Occipital lobe (tissue), 2 donors: Measurements from ENCODE around the gene HOOK2. TPM values are rescaled to one million over a fixed set of nuclear protein-coding genes. Genes with fewer than 3 reads are reported as not detected.

Experiments
- DNase-seq: peaks from one replicate; lab custom pipeline; 2025; lab: John Stamatoyannopoulos, UW
- total RNA-seq: library from RNA; depleted of rRNA; stranded (reverse); fragments of >200 nt; gene quantifications from one replicate; pipeline ENCODE4 v1.2.3, GENCODE V29; 2014

HOOK2 gene
- total RNA-seq, 1 donor from 2014 or later, result 20.3 TPM

DNA sequence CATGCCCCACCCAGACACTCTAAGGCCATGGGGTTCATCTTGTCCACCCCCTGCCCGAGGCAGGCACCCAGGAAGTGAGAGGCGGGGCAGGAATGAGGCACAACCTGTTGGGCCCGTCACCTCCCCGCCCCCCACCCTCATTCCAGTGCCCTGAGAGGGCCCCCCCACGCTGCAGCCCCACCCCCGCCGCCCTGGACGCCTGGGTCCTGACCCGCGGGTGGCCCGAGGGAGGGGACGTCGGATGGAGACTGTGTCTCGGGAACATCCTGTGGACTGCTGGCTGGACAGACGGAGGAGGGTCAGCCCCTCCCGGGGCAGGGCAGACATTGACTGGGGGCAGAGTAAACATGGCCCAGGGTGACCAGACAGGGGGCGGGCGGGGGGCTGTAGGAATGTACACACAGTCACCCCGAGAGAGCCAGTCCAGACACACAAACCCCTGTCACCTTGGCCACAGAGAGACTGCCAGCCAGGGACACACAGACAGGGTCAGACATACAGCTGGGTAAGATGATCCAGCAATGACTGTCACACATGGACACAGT is 8.6 kb upstream of the HOOK2 start:
- no peak for DNase-seq

- DNase-seq, result no peak
Measured at GRCh38 chr19:12783291-12783848, 8.0 kb upstream of the HOOK2 start.

DNA sequence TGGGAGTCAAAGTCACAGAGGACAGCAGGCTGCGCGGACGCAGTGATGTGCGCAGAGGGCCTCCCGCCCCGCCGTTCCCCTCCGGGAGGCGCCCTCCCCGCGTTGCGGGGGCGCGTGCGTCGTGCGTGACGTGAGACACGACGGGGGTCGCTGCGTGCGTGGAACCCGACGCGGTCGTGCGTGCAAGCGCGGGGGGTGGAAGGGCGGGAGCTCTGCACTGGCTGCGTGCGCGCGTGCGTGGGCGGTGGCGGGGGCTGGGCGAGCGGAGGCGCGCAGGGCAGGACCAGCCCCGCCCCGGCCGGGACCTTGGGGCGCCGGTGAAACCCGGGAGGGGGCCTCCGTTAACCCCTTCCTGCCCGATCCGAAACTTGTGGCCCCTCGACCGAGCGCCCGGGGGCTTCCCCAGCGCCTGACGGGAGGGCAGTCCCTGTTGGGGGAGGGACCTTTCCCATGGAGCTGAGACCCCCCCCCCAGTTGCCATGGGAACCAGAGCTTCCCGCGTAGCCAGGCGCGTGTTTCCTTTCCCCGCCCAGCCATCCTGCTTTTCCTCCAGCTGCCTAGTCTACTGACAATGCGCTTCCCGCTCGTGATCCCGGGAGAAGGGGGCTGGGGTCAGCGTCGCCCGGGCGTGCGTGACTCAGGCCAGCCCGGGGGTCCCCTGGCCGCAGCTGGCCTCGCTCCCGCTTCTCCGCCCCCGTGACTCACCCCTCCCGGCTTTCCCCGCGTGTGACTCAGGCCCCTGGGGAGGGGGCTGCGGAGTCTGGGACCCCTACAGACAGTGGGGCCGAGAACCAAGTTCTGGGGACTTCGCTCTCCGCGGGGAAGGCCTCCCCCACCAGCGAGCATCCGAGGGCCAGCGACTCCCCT is 7.3 kb upstream of the HOOK2 start:
- DNase-seq, result peak; percentile 89

GRCh38 chr19:12782174-12782423 is 6.7 kb upstream of the HOOK2 start:
- DNase-seq, result no peak

- DNase-seq, result no peak
Measured at GRCh38 chr19:12779162-12779993, 4.0 kb upstream of the HOOK2 start.

DNA sequence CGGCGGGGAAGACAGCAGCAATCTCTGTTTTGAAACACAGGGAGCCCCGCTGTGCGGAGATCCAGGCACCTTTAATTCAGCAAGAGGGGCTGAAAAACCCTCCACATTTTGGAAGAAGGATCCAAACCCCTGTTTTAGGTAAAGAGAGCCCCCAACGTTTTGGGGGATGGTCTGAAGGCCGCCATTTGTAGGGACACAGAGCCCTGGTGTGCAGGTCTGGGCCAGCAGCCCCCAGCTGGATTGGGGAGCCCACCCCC is 3.5 kb upstream of the HOOK2 start:
- DNase-seq, result no peak

DNA sequence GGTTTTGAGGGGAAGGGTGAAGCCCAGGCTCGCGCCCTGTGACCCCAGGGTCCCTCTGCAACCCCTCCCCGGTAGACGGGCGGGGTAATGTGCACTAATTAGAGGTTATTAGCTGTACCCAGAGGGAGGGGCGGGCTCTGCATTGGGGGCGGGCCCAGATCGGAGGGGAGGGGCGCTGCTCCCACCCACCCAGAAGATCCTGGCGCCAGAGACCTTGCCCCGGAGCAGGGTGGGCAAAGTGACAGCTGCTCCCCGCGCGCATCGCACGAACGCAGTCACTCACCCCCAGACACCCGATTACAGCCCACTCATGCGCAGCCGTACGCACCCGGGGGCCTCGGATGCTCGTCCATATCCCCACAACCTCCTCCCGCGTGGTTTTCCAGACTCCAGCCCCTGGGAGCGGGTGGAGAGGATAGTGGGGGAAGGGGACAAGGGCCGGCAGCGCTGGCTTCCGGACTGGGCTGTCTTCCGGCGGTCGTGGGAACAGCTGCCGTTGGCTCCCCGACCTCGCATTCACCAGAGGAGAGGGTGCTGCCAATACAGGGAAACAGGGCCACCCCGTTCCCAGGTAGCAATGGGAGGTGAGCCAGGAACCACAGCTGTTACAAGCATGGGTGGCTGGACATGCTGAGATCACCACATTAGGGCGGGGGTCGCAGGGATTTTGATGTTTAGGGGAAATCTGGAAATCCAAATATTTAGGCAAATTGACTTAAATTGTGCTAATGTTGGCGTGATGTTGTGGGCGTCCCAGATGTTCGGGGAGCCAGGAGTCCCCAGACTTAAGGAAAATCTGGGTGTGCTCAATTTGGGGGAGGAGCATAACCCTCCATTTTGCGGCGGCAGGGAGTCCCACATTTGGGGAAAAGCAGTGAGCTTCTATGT is 2.9 kb upstream of the HOOK2 start:
- DNase-seq, result peak; percentile 41

GRCh38 chr19:12777217-12778016 is 2.1 kb upstream of the HOOK2 start:
- peak; percentile 59 for DNase-seq

DNA sequence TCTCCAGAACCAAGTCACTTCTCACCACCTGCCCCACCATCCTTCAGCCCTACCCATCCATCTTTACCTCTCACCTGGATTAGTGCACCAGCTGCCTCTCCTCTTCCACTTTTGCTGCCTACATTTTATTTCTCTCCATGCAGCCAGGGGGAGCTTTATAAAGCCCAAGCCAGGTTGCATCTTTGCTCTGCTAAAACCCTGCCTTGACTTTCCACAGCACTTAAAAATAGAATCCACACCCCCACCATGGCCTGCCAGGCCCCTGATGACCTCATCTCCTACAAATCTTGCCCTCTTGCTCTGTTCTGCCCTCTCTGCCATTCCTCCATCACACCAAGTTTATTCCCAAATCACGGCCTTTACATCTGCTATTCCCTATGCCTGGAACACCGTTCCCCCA is 1.8 kb downstream of the HOOK2 start:
- no peak for DNase-seq

GRCh38 chr19:12772323-12772722 is 3.0 kb downstream of the HOOK2 start:
- DNase-seq, result no peak

DNA sequence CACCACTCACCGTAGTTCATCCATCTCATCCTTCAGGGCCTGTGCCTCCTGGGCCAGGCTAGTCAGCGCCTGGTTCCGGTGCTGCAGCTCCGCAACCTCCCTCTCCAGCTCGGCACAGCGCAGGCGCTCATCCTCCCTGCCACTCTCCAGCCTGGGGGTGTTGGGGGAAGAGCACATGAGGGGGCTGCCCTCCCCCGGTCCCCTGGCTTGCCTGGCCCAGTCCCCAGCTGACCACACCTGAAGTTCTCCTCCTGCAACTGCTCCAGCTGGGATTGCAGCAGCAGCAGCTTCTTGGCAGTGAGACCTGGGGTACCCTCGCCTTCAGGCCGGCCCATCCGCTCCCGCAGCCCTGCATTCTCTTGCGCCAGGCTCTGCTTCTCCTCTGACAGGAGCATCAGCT is 4.4 kb downstream of the HOOK2 start:
- no peak for DNase-seq

GRCh38 chr19:12769689-12770088 is 5.7 kb downstream of the HOOK2 start:
- DNase-seq, result no peak

DNA sequence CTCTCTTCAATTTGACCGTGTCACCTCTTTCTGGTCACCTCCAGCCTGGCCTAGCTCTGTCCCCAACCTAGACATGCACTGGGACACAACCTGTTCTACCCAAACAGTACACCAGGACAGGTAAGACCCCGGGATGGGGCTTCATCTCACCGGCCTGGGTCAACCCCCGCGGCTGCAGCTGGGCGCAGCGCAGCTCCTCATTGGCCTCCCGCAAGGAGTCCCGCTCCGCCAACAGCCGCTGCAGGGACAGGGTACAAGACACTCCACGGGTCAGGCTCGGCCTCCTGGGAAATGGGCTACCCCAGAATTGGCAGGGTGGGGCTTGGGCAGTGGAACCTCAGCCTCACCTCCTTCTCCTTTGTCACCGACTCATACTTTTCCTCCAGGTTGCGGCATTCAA is 7.7 kb downstream of the HOOK2 start:
- no peak for DNase-seq

GRCh38 chr19:12767150-12767549 is 8.2 kb downstream of the HOOK2 start:
- DNase-seq, result no peak

- DNase-seq, result peak; percentile 68
Measured at GRCh38 chr19:12766051-12766521, 9.3 kb downstream of the HOOK2 start.

DNA sequence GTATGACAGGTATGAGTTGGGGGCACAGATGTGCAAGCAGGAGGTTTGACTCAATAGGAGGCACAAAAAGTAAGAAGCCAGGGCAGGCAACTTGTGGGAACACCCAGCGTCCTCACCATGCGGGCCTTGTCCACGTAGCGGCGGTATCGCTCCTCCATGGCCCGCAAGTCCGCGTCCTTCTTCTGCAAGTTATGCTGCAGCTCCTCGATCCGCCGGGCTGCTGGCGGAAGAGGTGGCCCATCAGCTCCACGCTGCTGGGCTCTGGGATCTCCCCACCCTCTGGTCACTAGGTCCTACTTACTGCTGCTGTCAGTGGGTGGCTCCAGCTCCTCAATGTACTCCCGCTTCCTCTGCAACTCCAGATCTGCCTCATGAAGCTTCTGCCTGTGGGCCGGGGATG is 10.7 kb downstream of the HOOK2 start:
- no peak for DNase-seq

DNA sequence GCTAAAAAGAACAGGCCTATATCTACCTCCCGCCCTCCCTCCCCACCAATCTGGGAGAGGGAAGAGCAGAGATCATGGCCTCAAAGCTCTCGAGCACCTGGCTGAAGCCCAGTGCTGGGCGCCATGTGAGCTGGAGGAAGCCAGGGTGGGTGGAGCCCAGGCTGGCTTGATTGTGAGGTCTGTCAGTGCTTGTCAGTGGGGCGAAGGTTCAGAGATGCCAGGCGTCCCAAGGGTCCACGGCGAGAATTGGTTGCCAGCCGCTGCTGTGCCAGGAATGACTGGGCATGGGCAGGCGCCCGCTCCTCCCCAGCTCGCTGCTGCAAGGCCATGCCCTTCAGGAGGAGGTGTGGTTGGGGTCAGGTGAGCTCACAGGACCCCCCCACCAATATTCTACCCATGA is 12.3 kb downstream of the HOOK2 start:
- no peak for DNase-seq

DNA sequence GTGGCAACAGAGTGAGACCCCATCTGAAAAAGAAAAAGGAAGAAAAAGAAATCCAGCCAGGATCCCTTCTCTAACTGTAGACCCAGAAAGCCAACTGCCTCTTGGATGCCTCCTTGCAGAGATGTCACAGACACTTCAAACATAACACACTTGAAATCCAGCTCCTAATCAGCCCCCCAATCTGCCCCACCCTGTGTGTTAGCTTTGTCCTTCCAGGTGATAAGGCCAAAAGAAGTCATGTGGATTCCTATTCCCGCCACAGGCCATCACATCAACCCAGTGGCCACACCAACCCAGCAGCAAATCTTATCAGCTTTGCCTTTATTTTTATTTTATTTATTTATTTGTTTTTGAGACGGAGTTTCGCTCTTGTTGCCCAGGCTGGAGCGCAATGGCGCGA is 15.7 kb downstream of the HOOK2 start:
- no peak for DNase-seq

- DNase-seq, result peak; percentile 13
Measured at GRCh38 chr19:12757544-12758274, 17.6 kb downstream of the HOOK2 start.
